Hepatocyte (in vitro differentiated cells): ENCODE results near the gene MLX. TPM values are rescaled to one million over a fixed set of nuclear protein-coding genes. Genes with fewer than 3 reads are reported as not detected.
A peak's percentile ranks its signal among the peaks of the same experiment; 100 is the strongest.

Source experiments
- DNase-seq: peaks from one replicate; pipeline ENCODE4 v3.0.0-alpha.2; 2016; ENCODE audit warnings: low spot score
- H2AFZ ChIP-seq: fragments of 200-600 bp; sonication (generic); 2 replicates; pipeline ENCODE4 v1.6.0; 2016; ENCODE audit warnings: antibody characterized with exemption, mild to moderate bottlenecking
- H3K27ac ChIP-seq: fragments of 200-600 bp; sonication (generic); 2 replicates; pipeline ENCODE4 v1.5.1; 2016; ENCODE audit warnings: mild to moderate bottlenecking
- H3K27me3 ChIP-seq: fragments of 200-600 bp; sonication (generic); 2 replicates; pipeline ENCODE4 v1.6.1; 2016
- H3K36me3 ChIP-seq: fragments of 200-600 bp; sonication (generic); replicated peaks from 2 replicates; pipeline ENCODE4 v1.5.1; 2016; ENCODE audit warnings: low read depth; ENCODE audit not compliant: insufficient read depth
- H3K4me1 ChIP-seq: fragments of 200-600 bp; sonication (generic); 2 replicates; pipeline ENCODE4 v1.5.1; 2016; ENCODE audit warnings: mild to moderate bottlenecking, moderate library complexity; ENCODE audit not compliant: insufficient read depth
- H3K4me2 ChIP-seq: fragments of 200-600 bp; sonication (generic); 2 replicates; pipeline ENCODE4 v1.6.0; 2016
- H3K4me3 ChIP-seq: fragments of 200-600 bp; sonication (generic); 2 replicates; pipeline ENCODE4 v1.5.1; 2016; ENCODE audit warnings: mild to moderate bottlenecking
- H3K79me2 ChIP-seq: fragments of 200-600 bp; sonication (generic); 2 replicates; pipeline ENCODE4 v1.6.0; 2017; ENCODE audit warnings: mild to moderate bottlenecking
- H3K9me2 ChIP-seq: fragments of 200-600 bp; sonication (generic); replicated peaks from 2 replicates; pipeline ENCODE4 v1.6.0; 2017; ENCODE audit warnings: mild to moderate bottlenecking; ENCODE audit not compliant: insufficient read depth
- H3K9me3 ChIP-seq: fragments of 200-600 bp; sonication (generic); 2 replicates; pipeline ENCODE4 v1.5.1; 2016; ENCODE audit warnings: low read depth, mild to moderate bottlenecking
- H4K20me1 ChIP-seq: fragments of 200-600 bp; sonication (generic); 2 replicates; pipeline ENCODE4 v1.6.0; 2016; ENCODE audit warnings: mild to moderate bottlenecking; ENCODE audit not compliant: insufficient read depth, poor library complexity, severe bottlenecking
- EZH2 ChIP-seq: fragments of 200-600 bp; sonication (generic); IDR thresholded peaks from 2 replicates; pipeline ENCODE4 v1.6.1; 2016; ENCODE audit warnings: antibody characterized with exemption, mild to moderate bottlenecking, borderline replicate concordance
- EZH2phosphoT487 ChIP-seq: fragments of 200-600 bp; sonication (generic); IDR thresholded peaks from one replicate; pipeline ENCODE4 v1.6.1; 2018; ENCODE audit warnings: antibody characterized with exemption, mild to moderate bottlenecking, low read depth, moderate library complexity; ENCODE audit not compliant: unreplicated experiment, severe bottlenecking
- WGBS: methylation state at CpG from one replicate; pipeline ENCODE4 v1.1.6; 2016; ENCODE audit warnings: low lambda C conversion rate; ENCODE audit errors: missing lambda C conversion rate; 5-methylcytosine and 5-hydroxymethylcytosine counted together
- polyA plus RNA-seq: library from polyadenylated mRNA; unstranded; fragments of >200 nt; fragmentation: Nextera tagmentation; extraction: Ambion mirVana; gene quantifications from 2 replicates; pipeline ENCODE4 v1.2.1, GENCODE V29; 2016
- total RNA-seq: library from RNA; depleted of rRNA; stranded (reverse); fragments of >200 nt; gene quantifications from 2 replicates; pipeline ENCODE4 v1.2.3, GENCODE V29; 2014
- TF ChIP-seq, protein P1 (sequence below): fragments of 200-600 bp; sonication (generic); IDR thresholded peaks from 2 replicates; pipeline ENCODE4 v1.5.1; 2016; ENCODE audit warnings: antibody characterized with exemption, mild to moderate bottlenecking; ENCODE audit not compliant: poor library complexity

Gene MLX
- total and polyA plus RNA-seq, 2 experiments from 2014 or later, result 29.7 to 39.5 TPM

DNA sequence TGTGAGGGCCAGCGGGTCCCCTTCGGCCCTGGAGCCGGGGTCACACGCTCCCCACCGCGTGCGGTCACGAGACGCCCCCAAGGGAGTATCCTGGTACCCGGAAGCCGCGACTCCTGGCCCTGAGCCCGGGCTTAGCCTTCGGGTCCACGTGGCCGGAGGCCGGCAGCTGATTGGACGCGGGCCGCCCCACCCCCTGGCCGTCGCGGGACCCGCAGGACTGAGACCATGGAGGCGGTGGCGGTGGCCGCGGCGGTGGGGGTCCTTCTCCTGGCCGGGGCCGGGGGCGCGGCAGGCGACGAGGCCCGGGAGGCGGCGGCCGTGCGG is 30.9 kb upstream of the MLX start, which contains the start of gene NAGLU:
TSS of gene NAGLU (plus strand) at position 194 of the 324 bp plus-strand sequence. CDS start at position 226, 32 bp downstream.
- Histone ChIP-seq H4K20me1 (no peaks in the 10 kb centered on the region), H3K9me3 (no peaks in the 10 kb centered on the region), H3K36me3 (no peaks in the 10 kb centered on the region), H3K4me2 (peak within 1 kb of the TSS; percentile 99), H3K4me3 (peak within 1 kb of the TSS; percentile 85), H3K4me1 (peaks cover 22% of the 10 kb centered on the region), H3K27me3 (no peaks in the 10 kb centered on the region), H3K9me2 (no peaks in the 10 kb centered on the region), H2AFZ (peak within 1 kb of the TSS; percentile 69), H3K79me2 (peaks cover 25% of the 10 kb centered on the region), H3K27ac (peak within 1 kb of the TSS; percentile 77)
- 1% methylated on average over 22 of the region's 40 CpGs for WGBS
- peak; percentile 96 for DNase-seq
- no peak for TF ChIP-seq EZH2phosphoT487

DNA sequence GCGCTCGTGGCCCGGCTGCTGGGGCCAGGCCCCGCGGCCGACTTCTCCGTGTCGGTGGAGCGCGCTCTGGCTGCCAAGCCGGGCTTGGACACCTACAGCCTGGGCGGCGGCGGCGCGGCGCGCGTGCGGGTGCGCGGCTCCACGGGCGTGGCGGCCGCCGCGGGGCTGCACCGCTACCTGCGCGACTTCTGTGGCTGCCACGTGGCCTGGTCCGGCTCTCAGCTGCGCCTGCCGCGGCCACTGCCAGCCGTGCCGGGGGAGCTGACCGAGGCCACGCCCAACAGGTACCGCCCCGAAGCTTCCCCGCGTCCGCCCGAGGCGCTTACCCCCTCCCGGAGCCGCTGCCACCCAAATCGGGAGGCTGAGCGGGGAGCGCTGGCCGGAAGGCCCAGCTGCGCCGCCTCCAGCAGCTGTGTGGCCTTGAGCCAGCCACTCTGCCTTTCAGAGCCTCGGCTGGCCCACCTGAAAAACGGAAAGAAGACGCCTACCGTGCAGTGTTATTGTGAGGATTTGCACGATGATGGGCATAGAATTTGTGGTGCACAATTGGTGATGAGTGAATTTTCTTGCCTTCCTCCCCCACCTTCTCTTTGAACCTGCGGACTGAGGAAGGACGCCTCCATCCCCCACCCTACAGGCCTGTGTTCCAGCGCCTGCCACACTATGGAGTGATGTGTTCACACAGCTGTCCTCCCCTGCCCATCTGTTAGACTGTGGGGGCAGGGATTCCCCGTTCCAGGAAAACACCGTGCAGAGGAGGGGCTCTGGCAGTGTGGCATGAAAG is 30.3 kb upstream of the MLX start:
- H3K27me3 ChIP-seq, result no peaks in the 10 kb centered on the region
- TF ChIP-seq EZH2phosphoT487 (no peak), EZH2 (no peak)
- TF ChIP-seq, protein P1, sequence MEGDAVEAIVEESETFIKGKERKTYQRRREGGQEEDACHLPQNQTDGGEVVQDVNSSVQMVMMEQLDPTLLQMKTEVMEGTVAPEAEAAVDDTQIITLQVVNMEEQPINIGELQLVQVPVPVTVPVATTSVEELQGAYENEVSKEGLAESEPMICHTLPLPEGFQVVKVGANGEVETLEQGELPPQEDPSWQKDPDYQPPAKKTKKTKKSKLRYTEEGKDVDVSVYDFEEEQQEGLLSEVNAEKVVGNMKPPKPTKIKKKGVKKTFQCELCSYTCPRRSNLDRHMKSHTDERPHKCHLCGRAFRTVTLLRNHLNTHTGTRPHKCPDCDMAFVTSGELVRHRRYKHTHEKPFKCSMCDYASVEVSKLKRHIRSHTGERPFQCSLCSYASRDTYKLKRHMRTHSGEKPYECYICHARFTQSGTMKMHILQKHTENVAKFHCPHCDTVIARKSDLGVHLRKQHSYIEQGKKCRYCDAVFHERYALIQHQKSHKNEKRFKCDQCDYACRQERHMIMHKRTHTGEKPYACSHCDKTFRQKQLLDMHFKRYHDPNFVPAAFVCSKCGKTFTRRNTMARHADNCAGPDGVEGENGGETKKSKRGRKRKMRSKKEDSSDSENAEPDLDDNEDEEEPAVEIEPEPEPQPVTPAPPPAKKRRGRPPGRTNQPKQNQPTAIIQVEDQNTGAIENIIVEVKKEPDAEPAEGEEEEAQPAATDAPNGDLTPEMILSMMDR, result no peak
- H4K20me1 ChIP-seq, result no peaks in the 10 kb centered on the region
- peak overlapping the region; percentile 85 for H3K4me3 ChIP-seq
- peak overlapping the region; percentile 69 for H2AFZ ChIP-seq
- peaks cover 18% of the 10 kb centered on the region for H3K4me1 ChIP-seq
- no peaks in the 10 kb centered on the region for H3K9me2 ChIP-seq
- 3% methylated on average over 31 of the region's 65 CpGs for WGBS
- no peaks in the 10 kb centered on the region for H3K9me3 ChIP-seq
- no peaks in the 10 kb centered on the region for H3K36me3 ChIP-seq
- peak overlapping the region; percentile 77 for H3K27ac ChIP-seq
- H3K4me2 ChIP-seq, result peak overlapping the region; percentile 99
- DNase-seq, result peak; percentile 90
- H3K79me2 ChIP-seq, result peaks cover 25% of the 10 kb centered on the region

GRCh38 chr17:42537156-42537805 is 29.6 kb upstream of the MLX start:
- Histone ChIP-seq H3K4me3 (peak overlapping the region; percentile 85), H3K9me2 (no peaks in the 10 kb centered on the region), H3K27ac (peak overlapping the region; percentile 77), H3K9me3 (no peaks in the 10 kb centered on the region), H4K20me1 (no peaks in the 10 kb centered on the region), H2AFZ (no peak overlapping the region), H3K36me3 (no peaks in the 10 kb centered on the region), H3K4me2 (peak overlapping the region; percentile 99), H3K79me2 (peaks cover 25% of the 10 kb centered on the region), H3K4me1 (peaks cover 16% of the 10 kb centered on the region), H3K27me3 (no peaks in the 10 kb centered on the region)
- DNase-seq, result peak; percentile 7
- no peak for TF ChIP-seq EZH2
- no peak for TF ChIP-seq EZH2phosphoT487
- TF ChIP-seq, protein P1, result no peak
- WGBS, result 89% methylated on average over 31 of the region's 31 CpGs

GRCh38 chr17:42537826-42538451 is 29.0 kb upstream of the MLX start:
- Histone ChIP-seq H2AFZ (no peak overlapping the region), H3K4me1 (peaks cover 16% of the 10 kb centered on the region), H3K4me2 (no peak overlapping the region), H3K4me3 (no peak overlapping the region), H3K9me2 (no peaks in the 10 kb centered on the region), H3K9me3 (no peaks in the 10 kb centered on the region), H3K27ac (no peak overlapping the region), H4K20me1 (no peaks in the 10 kb centered on the region), H3K36me3 (no peaks in the 10 kb centered on the region), H3K27me3 (no peaks in the 10 kb centered on the region), H3K79me2 (peaks cover 25% of the 10 kb centered on the region)
- TF ChIP-seq EZH2phosphoT487 (no peak), EZH2 (no peak)
- TF ChIP-seq, protein P1, result no peak
- no peak for DNase-seq
- WGBS, result 95% methylated on average over 5 of the region's 5 CpGs
